HL-60 (cell line): Measurements from ENCODE around the gene ZC3H12C.

ENCODE experiments used
- CTCF ChIP-seq: IDR thresholded peaks from one replicate; pipeline ENCODE4 v1.5.1; 2011; ENCODE audit warnings: low read length, control low read depth, inconsistent platforms; ENCODE audit not compliant: insufficient read depth
- GABPA ChIP-seq: IDR thresholded peaks from 2 replicates; pipeline ENCODE4 v1.6.1; 2012; ENCODE audit warnings: low read depth
- POLR2AphosphoS5 ChIP-seq: IDR thresholded peaks from 2 replicates; pipeline ENCODE4 v1.6.1; 2012; ENCODE audit warnings: low read depth
- SPI1 ChIP-seq: IDR thresholded peaks from 2 replicates; pipeline ENCODE4 v1.6.1; 2012; ENCODE audit warnings: low read depth, mild to moderate bottlenecking, borderline replicate concordance

- TF ChIP-seq CTCF: no peak
- no peak for TF ChIP-seq POLR2AphosphoS5
- TF ChIP-seq GABPA: no peak
- peak; percentile 38; the same call in 1 of the 2 replicates for TF ChIP-seq SPI1
These were observed 6.3 kb upstream of the ZC3H12C start for GRCh38 chr11:110086892-110087309.
